ENCODE results near the gene TAOK3. TPM values are rescaled to one million over a fixed set of nuclear protein-coding genes. Genes with fewer than 3 reads are reported as not detected.

Gene TAOK3
- polyA plus RNA-seq, 3 donors, result 19.7 to 58.3 (median 44.8) TPM

DNA sequence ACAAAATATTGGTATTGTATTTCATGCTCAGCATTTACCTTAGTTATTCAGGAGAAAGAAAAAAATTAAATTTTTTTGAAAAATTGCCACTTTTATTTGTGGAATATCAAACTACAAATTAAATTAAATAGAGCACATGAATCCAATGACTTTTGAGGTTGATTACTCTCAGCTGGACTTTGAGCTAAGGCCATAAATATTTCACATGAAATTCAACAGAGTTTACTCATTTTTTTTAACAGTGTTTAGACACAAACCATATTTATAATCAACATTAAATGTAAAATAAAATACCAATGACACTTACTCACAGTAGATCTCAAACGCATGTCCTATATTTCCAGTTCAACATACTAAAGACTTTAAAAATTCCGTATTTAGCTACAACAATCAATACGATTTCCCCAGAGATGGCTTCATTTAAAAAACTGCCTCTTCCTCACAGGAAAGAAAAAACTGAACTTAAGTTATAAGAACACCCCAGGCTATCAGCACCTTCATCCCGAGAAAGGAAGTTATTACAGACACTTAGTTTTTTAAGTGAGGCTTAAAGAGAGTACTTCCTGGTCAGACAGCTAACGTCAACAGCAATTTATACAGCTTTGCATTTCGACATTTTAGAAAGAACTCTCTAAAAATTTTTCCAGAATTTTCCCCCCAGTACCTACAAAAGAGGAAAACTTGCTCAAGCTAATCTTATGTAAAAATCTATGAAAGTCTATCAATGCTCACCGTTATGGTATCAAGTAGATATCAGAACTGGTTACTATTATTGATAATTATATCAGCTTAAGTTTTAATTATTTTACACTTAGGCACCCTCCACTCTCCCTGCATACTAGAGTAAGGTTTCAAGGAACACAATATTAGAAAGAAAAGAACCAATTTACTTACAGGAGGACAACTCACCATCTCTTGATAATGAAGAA lies 13.8 kb downstream of the TAOK3 start:
- H3K9ac ChIP-seq (ENCODE audit: insufficient read depth, low read length, poor library complexity, severe bottlenecking), result peak overlapping the region; percentile 15
- peak overlapping the region; percentile 67 for H3K4me2 ChIP-seq (replicated peaks; ENCODE audit: extremely low read depth, low read length, poor library complexity, severe bottlenecking)
- peaks cover 13 to 15% of the 10 kb centered on the region in 2 donors for H3K36me3 Mint-ChIP-seq
- peak overlapping the region; percentile 35 to 69 (median 56) for H3K4me3 ChIP-seq (replicated peaks in 1 of 3; ENCODE audit: low read depth in 2 of 3, low read length in 3 of 3)
- H3K4me3 Mint-ChIP-seq, result peak overlapping the region; percentile 72 to 85
- H3K79me2 ChIP-seq (ENCODE audit: insufficient read depth, low read length), result peaks cover 90% of the 10 kb centered on the region
- peaks cover 82% of the 10 kb centered on the region for H3K4me1 Mint-ChIP-seq
- intact Hi-C loops (cut with micrococcal nuclease), result loop anchor here in 1 of 2 donors (5.0 kb wide), 1 partner anchor 52 kb away; no protein-coding TSS in a partner anchor
- H3K4me1 ChIP-seq (ENCODE audit: control insufficient read depth in 1 of 2, insufficient read depth in 2 of 2, low read length in 2 of 2), result peaks cover 75 to 96% of the 10 kb centered on the region in 2 donors
- peak in 2 of 3 donors; percentile 68 to 75 for DNase-seq
- H3K27ac Mint-ChIP-seq, result peak overlapping the region; percentile 96 to 99 (median 99)
- peaks cover 0 to 5% (median 0%) of the 10 kb centered on the region in 7 donors for H3K9me3 Mint-ChIP-seq
- H2AFZ ChIP-seq (ENCODE audit: insufficient read depth, low read depth, low read length, poor library complexity, severe bottlenecking), result no peak overlapping the region
- no peaks in the 10 kb centered on the region for H3K9me3 ChIP-seq (replicated peaks in 1 of 2; ENCODE audit: control insufficient read depth in 1 of 2, insufficient read depth in 1 of 2, low read length in 2 of 2)
- H3K36me3 ChIP-seq (replicated peaks in 1 of 2; ENCODE audit: control insufficient read depth in 1 of 2, insufficient read depth in 2 of 2, low read length in 2 of 2), result no peaks in the 10 kb centered on the region
- no peaks in the 10 kb centered on the region for H3K27me3 ChIP-seq (ENCODE audit: control insufficient read depth in 2 of 2, insufficient read depth in 2 of 2, low read length in 2 of 2)
- 0% methylated on average over 3 of the region's 7 CpGs for WGBS (ENCODE audit: insufficient coverage)
- H4K20me1 ChIP-seq (ENCODE audit: insufficient read depth, low read length), result peaks cover 49% of the 10 kb centered on the region
- TF ChIP-seq CTCF (IDR thresholded peaks at IDR 0.05), result no peak
- H3K27ac ChIP-seq (ENCODE audit: low read depth in 1 of 2, low read length in 2 of 2), result peak overlapping the region; percentile 60 to 95
- H3K27me3 Mint-ChIP-seq (ENCODE audit: low read depth in 3 of 3), result no peaks in the 10 kb centered on the region

GRCh38 chr12:118358008-118358359 lies 14.7 kb downstream of the TAOK3 start:
- H3K4me3 ChIP-seq (replicated peaks in 1 of 3; ENCODE audit: low read depth in 2 of 3, low read length in 3 of 3), result peak overlapping the region; percentile 13 to 69 (median 56)
- WGBS (ENCODE audit: insufficient coverage), result no CpG with 5 or more reads among the region's 1 CpG
- Mint-ChIP-seq H3K27ac (peak overlapping the region; percentile 96 to 99 (median 99)), H3K4me1 (peaks cover 81% of the 10 kb centered on the region), H3K9me3 (peaks cover 0 to 5% (median 0%) of the 10 kb centered on the region in 7 donors), H3K36me3 (peaks cover 8 to 12% of the 10 kb centered on the region in 2 donors), H3K4me3 (peak overlapping the region; percentile 46 to 54), H3K27me3 (ENCODE audit: low read depth in 3 of 3) (no peaks in the 10 kb centered on the region)
- H3K4me1 ChIP-seq (ENCODE audit: control insufficient read depth in 1 of 2, insufficient read depth in 2 of 2, low read length in 2 of 2), result peaks cover 75 to 94% of the 10 kb centered on the region in 2 donors
- H3K36me3 ChIP-seq (replicated peaks in 1 of 2; ENCODE audit: control insufficient read depth in 1 of 2, insufficient read depth in 2 of 2, low read length in 2 of 2), result no peaks in the 10 kb centered on the region
- H3K4me2 ChIP-seq (replicated peaks; ENCODE audit: extremely low read depth, low read length, poor library complexity, severe bottlenecking), result peak overlapping the region; percentile 67
- no peak overlapping the region for H3K9ac ChIP-seq (ENCODE audit: insufficient read depth, low read length, poor library complexity, severe bottlenecking)
- H3K27ac ChIP-seq (ENCODE audit: low read depth in 1 of 2, low read length in 2 of 2), result peak overlapping the region; percentile 95 to 97
- H2AFZ ChIP-seq (ENCODE audit: insufficient read depth, low read depth, low read length, poor library complexity, severe bottlenecking), result no peak overlapping the region
- TF ChIP-seq CTCF (IDR thresholded peaks at IDR 0.05), result no peak
- no peaks in the 10 kb centered on the region for H3K9me3 ChIP-seq (replicated peaks in 1 of 2; ENCODE audit: control insufficient read depth in 1 of 2, insufficient read depth in 1 of 2, low read length in 2 of 2)
- H3K27me3 ChIP-seq (ENCODE audit: control insufficient read depth in 2 of 2, insufficient read depth in 2 of 2, low read length in 2 of 2), result no peaks in the 10 kb centered on the region
- intact Hi-C loops (cut with micrococcal nuclease), result loop anchor here in 1 of 2 donors (5.0 kb wide), 1 partner anchor 51 kb away; no protein-coding TSS in a partner anchor
- no peak for DNase-seq
- H4K20me1 ChIP-seq (ENCODE audit: insufficient read depth, low read length), result peaks cover 52% of the 10 kb centered on the region
- peaks cover 90% of the 10 kb centered on the region for H3K79me2 ChIP-seq (ENCODE audit: insufficient read depth, low read length)

Measured in CD14-positive monocyte (primary cell).